ENCODE measurements around the gene NUF2. TPM values are rescaled to one million over a fixed set of nuclear protein-coding genes. Genes with fewer than 3 reads are reported as not detected.

The NUF2 gene
- polyA plus RNA-seq, 1 donor (not counting 4 experiments of a cell fraction or from before 2014, with no cell fraction given): 10.6 TPM

DNA sequence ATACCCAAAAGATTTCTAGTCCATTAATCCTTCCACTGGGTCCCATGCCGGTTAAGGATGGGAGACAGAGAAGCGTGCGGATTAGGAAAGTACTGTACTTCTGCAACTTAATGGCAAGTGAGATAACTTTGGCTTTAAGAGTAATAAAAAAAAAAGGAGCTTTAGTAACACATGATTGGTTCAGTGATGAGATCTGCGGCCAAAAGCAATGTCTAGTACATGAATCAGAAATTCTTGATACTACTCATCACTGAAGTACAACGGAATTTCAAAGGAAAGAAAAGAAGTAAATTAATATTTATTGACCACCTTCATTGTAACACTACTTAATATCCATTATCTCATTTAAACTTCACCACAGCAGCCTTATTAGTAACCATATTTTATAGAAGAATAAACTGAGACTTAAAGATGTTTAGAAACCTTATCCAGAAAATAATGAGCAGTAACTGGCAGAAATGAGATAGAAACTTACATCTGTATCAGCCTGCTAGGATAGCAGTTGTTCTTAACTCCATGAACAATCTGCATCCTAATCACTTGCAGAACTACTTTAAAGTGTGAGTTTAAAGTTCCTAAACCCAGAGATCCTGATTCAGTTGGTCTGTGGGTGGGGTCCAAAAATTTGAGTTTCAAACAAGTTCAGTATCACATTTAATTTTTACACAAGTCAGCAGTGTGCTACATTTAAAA is 14.1 kb upstream of the NUF2 start:
- Histone ChIP-seq H3K4me3 (ENCODE audit: control insufficient read depth in 2 of 3, extremely low read depth in 1 of 3, insufficient read depth in 2 of 3, low read depth in 1 of 3, low read length in 3 of 3) (no peak overlapping the region), H2AFZ (ENCODE audit: control insufficient read depth, low read length) (no peak overlapping the region), H3K9me3 (ENCODE audit: control insufficient read depth, low read depth, low read length) (no peaks in the 10 kb centered on the region), H3K4me1 (ENCODE audit: control insufficient read depth, extremely low read depth, insufficient read depth, low read length) (no peaks in the 10 kb centered on the region), H3K27me3 (ENCODE audit: control insufficient read depth, extremely low read depth, insufficient read depth, low read length) (no peaks in the 10 kb centered on the region), H3K4me2 (ENCODE audit: control insufficient read depth, extremely low read depth, insufficient read depth, low read depth, low read length) (no peak overlapping the region), H3K27ac (ENCODE audit: control insufficient read depth, insufficient read depth, low read length) (no peak overlapping the region), H3K36me3 (ENCODE audit: control insufficient read depth in 2 of 2, extremely low read depth in 1 of 2, insufficient read depth in 2 of 2, low read length in 2 of 2) (no peaks in the 10 kb centered on the region), H3K79me2 (ENCODE audit: control insufficient read depth, insufficient read depth, low read length) (no peaks in the 10 kb centered on the region), H3K9me1 (ENCODE audit: control insufficient read depth, extremely low read depth, insufficient read depth, low read length) (no peaks in the 10 kb centered on the region), H3K9ac (ENCODE audit: control insufficient read depth, extremely low read depth, insufficient read depth, low read length) (no peak overlapping the region), H4K20me1 (ENCODE audit: control insufficient read depth, extremely low read depth, insufficient read depth, low read length) (no peaks in the 10 kb centered on the region)
- FAIRE-seq: no peak
- dilution Hi-C loops (cut with MboI; ENCODE audit: extremely low pct_ligation_motif_present, low sequenced_read_pairs): no loop called here
- TF ChIP-seq, protein P1, sequence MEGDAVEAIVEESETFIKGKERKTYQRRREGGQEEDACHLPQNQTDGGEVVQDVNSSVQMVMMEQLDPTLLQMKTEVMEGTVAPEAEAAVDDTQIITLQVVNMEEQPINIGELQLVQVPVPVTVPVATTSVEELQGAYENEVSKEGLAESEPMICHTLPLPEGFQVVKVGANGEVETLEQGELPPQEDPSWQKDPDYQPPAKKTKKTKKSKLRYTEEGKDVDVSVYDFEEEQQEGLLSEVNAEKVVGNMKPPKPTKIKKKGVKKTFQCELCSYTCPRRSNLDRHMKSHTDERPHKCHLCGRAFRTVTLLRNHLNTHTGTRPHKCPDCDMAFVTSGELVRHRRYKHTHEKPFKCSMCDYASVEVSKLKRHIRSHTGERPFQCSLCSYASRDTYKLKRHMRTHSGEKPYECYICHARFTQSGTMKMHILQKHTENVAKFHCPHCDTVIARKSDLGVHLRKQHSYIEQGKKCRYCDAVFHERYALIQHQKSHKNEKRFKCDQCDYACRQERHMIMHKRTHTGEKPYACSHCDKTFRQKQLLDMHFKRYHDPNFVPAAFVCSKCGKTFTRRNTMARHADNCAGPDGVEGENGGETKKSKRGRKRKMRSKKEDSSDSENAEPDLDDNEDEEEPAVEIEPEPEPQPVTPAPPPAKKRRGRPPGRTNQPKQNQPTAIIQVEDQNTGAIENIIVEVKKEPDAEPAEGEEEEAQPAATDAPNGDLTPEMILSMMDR (optimal IDR thresholded peaks at IDR 0.05 in 1 of 3, IDR thresholded peaks at IDR 0.05 in 1 of 3, conservative IDR thresholded peaks at IDR 0.05 in 1 of 3; ENCODE audit: extremely low read depth in 1 of 3, insufficient read depth in 2 of 3, low read length in 3 of 3): no peak
- no peak for TF ChIP-seq EZH2 (IDR thresholded peaks at IDR 0.05; ENCODE audit: low read length)
- DNase-seq (ENCODE audit: low read depth, low spot score): no peak

DNA sequence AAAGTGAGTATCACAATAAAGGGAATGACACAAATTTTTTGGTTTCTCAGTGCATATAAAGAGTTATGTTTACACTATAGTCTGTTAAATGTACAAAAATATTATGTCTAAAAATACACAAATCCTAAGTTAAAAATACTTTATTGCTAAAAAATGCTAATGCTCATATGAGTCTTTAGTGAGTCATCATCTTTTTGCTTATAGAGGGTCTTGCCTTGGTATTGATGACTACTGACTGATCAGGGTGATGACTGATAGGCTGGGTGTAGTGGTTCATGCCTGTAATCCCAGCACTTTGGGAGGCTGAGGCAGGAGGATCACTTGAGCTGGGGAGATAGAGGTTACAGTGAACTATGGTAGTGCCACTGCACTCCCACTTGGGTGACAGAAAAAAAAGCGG is 12.9 kb upstream of the NUF2 start:
- no peak overlapping the region for H3K4me2 ChIP-seq (ENCODE audit: control insufficient read depth, extremely low read depth, insufficient read depth, low read depth, low read length)
- H3K27me3 ChIP-seq (ENCODE audit: control insufficient read depth, extremely low read depth, insufficient read depth, low read length): no peaks in the 10 kb centered on the region
- dilution Hi-C loops (cut with MboI; ENCODE audit: extremely low pct_ligation_motif_present, low sequenced_read_pairs): no loop called here
- no peak overlapping the region for H3K4me3 ChIP-seq (ENCODE audit: control insufficient read depth in 2 of 3, extremely low read depth in 1 of 3, insufficient read depth in 2 of 3, low read depth in 1 of 3, low read length in 3 of 3)
- no peaks in the 10 kb centered on the region for H4K20me1 ChIP-seq (ENCODE audit: control insufficient read depth, extremely low read depth, insufficient read depth, low read length)
- H3K9me3 ChIP-seq (ENCODE audit: control insufficient read depth, low read depth, low read length): no peaks in the 10 kb centered on the region
- FAIRE-seq: no peak
- DNase-seq (ENCODE audit: low read depth, low spot score): no peak
- TF ChIP-seq, protein P1 (optimal IDR thresholded peaks at IDR 0.05 in 1 of 3, IDR thresholded peaks at IDR 0.05 in 1 of 3, conservative IDR thresholded peaks at IDR 0.05 in 1 of 3; ENCODE audit: extremely low read depth in 1 of 3, insufficient read depth in 2 of 3, low read length in 3 of 3): no peak
- TF ChIP-seq EZH2 (IDR thresholded peaks at IDR 0.05; ENCODE audit: low read length): no peak
- H3K9me1 ChIP-seq (ENCODE audit: control insufficient read depth, extremely low read depth, insufficient read depth, low read length): no peaks in the 10 kb centered on the region
- no peak overlapping the region for H2AFZ ChIP-seq (ENCODE audit: control insufficient read depth, low read length)
- no peaks in the 10 kb centered on the region for H3K4me1 ChIP-seq (ENCODE audit: control insufficient read depth, extremely low read depth, insufficient read depth, low read length)
- no peak overlapping the region for H3K27ac ChIP-seq (ENCODE audit: control insufficient read depth, insufficient read depth, low read length)
- no peaks in the 10 kb centered on the region for H3K36me3 ChIP-seq (ENCODE audit: control insufficient read depth in 2 of 2, extremely low read depth in 1 of 2, insufficient read depth in 2 of 2, low read length in 2 of 2)
- no peaks in the 10 kb centered on the region for H3K79me2 ChIP-seq (ENCODE audit: control insufficient read depth, insufficient read depth, low read length)
- no peak overlapping the region for H3K9ac ChIP-seq (ENCODE audit: control insufficient read depth, extremely low read depth, insufficient read depth, low read length)

Measured in keratinocyte (primary cell).